Endothelial cell of umbilical vein (primary cell): ENCODE data around the gene FOXRED2. TPM values are rescaled to one million over a fixed set of nuclear protein-coding genes. Genes with fewer than 3 reads are reported as not detected.
"Not testable (repeated sequence)": the region's sequence is repeated elsewhere in the genome, so short reads cannot be mapped to it uniquely, and the experiment has no call there.

Experiments used
- BruUV-seq: library from RNA; stranded (reverse); fragments of 400-500 nt; replicated peaks from 2 replicates; lab custom pipeline; 2021; lab: Mats Ljungman, UMichigan
- CTCF ChIA-PET: fragments of 300-600, 350-600 bp; sonication (Branson Sonifier 250); formaldehyde crosslinking; loops from one replicate; lab custom pipeline; 2021; ENCODE audit warnings: antibody characterized with exemption, inconsistent platforms; lab: Charles Lee
- POLR2A ChIA-PET: fragments of 300-600, 350-600 bp; sonication (Branson Sonifier 250); formaldehyde crosslinking; loops from one replicate; lab custom pipeline; 2021; ENCODE audit warnings: antibody characterized with exemption, inconsistent platforms; lab: Charles Lee
- DNase-seq: peaks from one replicate; pipeline ENCODE4 v3.0.0-alpha.2; 2011; ENCODE audit warnings: low read depth, low spot score
- FAIRE-seq: peaks from 2 replicates; lab custom pipeline; 2011; peaks lifted over from hg19 to GRCh38; lab: Jason Lieb, UNC
- H2AFZ ChIP-seq: 2 replicates; pipeline ENCODE4 v1.6.0; 2012; ENCODE audit warnings: low read depth, low read length, control low read depth, inconsistent platforms
- H3K27ac ChIP-seq: 2 replicates; pipeline ENCODE4 v1.5.1; 2011; ENCODE audit warnings: low read depth, mild to moderate bottlenecking, control low read depth, low read length, moderate library complexity; ENCODE audit not compliant: insufficient read depth
- H3K27me3 ChIP-seq, 2 experiments: 2 replicates each; pipeline versions ENCODE4 v1.6.0 to v1.6.1; 2011; ENCODE audit warnings: low read length in 2 of 2, mixed read lengths in 1 of 2; ENCODE audit not compliant: control insufficient read depth in 2 of 2, insufficient read depth in 2 of 2
- H3K36me3 ChIP-seq, 2 experiments: 2 replicates in 1 of 2; 3 replicates in 1 of 2; pipeline ENCODE4 v1.5.1; 2011; ENCODE audit warnings: low read length in 2 of 2, mild to moderate bottlenecking in 1 of 2, moderate library complexity in 1 of 2; ENCODE audit not compliant: control insufficient read depth in 2 of 2, insufficient read depth in 2 of 2; ENCODE audit errors: extremely low read depth in 1 of 2
- H3K4me1 ChIP-seq: 3 replicates; pipeline ENCODE4 v1.5.1; 2011; ENCODE audit warnings: mild to moderate bottlenecking, low read length; ENCODE audit not compliant: control insufficient read depth, insufficient read depth; ENCODE audit errors: extremely low read depth
- H3K4me2 ChIP-seq: 2 replicates; pipeline ENCODE4 v1.6.1; 2011; ENCODE audit warnings: low read length, control low read depth, mixed read lengths; ENCODE audit not compliant: insufficient read depth
- H3K4me3 ChIP-seq, 3 experiments: fragments of 200-600 bp in 1 of 3; sonication (generic), shearing (Covaris generic) in 1 of 3; replicated peaks in 1 of 3; 2 replicates each; pipeline ENCODE4 v1.5.1; 2011 to 2016; ENCODE audit warnings: control low read depth in 3 of 3, low read length in 3 of 3, mild to moderate bottlenecking in 2 of 3, inconsistent platforms in 1 of 3, low read depth in 1 of 3, moderate library complexity in 1 of 3; ENCODE audit not compliant: insufficient read depth in 1 of 3
- H3K79me2 ChIP-seq: 2 replicates; pipeline ENCODE4 v1.6.0; 2012; ENCODE audit warnings: low read length, inconsistent platforms; ENCODE audit not compliant: control insufficient read depth, insufficient read depth
- H3K9ac ChIP-seq: replicated peaks from 2 replicates; pipeline ENCODE3; 2011; ENCODE audit warnings: low read length, control low read depth; ENCODE audit not compliant: insufficient read depth; ENCODE audit errors: extremely low read depth
- H3K9me1 ChIP-seq: replicated peaks from 3 replicates; pipeline ENCODE4 v1.6.0; 2011; ENCODE audit warnings: mild to moderate bottlenecking, low read length; ENCODE audit not compliant: control insufficient read depth, insufficient read depth; ENCODE audit errors: extremely low read depth
- H3K9me3 ChIP-seq: replicated peaks from 2 replicates; pipeline ENCODE4 v1.5.1; 2012; ENCODE audit warnings: low read length, inconsistent platforms; ENCODE audit not compliant: control insufficient read depth, insufficient read depth
- H4K20me1 ChIP-seq: replicated peaks from 2 replicates; pipeline ENCODE3; 2011; ENCODE audit warnings: mild to moderate bottlenecking, low read length; ENCODE audit not compliant: control insufficient read depth, insufficient read depth; ENCODE audit errors: extremely low read depth
- EZH2 ChIP-seq: IDR thresholded peaks from 2 replicates; pipeline ENCODE4 v1.6.1; 2012; ENCODE audit warnings: borderline replicate concordance, low read depth, mild to moderate bottlenecking, moderate library complexity, low read length, inconsistent platforms; ENCODE audit not compliant: severe bottlenecking
- FOS ChIP-seq: IDR thresholded peaks from 2 replicates; pipeline ENCODE4 v1.6.1; 2011; ENCODE audit warnings: mild to moderate bottlenecking, low read length, moderate library complexity, borderline replicate concordance; ENCODE audit not compliant: insufficient read depth
- GATA2 ChIP-seq: IDR thresholded peaks from 2 replicates; pipeline ENCODE4 v1.7.0; 2011; ENCODE audit warnings: low read depth, mild to moderate bottlenecking, moderate library complexity, mixed read lengths, low read length; ENCODE audit not compliant: insufficient read length, insufficient read depth
- JUN ChIP-seq: IDR thresholded peaks from 2 replicates; pipeline ENCODE4 v1.6.1; 2011; ENCODE audit warnings: borderline replicate concordance, low read depth; ENCODE audit not compliant: insufficient read length, insufficient read depth
- MYC ChIP-seq: IDR thresholded peaks from one replicate; pipeline ENCODE4 v1.6.1; 2011; ENCODE audit warnings: mild to moderate bottlenecking, low read depth, low read length
- POLR2A ChIP-seq: IDR thresholded peaks from 2 replicates; pipeline ENCODE4 v1.6.1; 2012; ENCODE audit warnings: low read depth, mild to moderate bottlenecking, control low read depth, low read length
- POLR2AphosphoS5 ChIP-seq: IDR thresholded peaks from 2 replicates; pipeline ENCODE4 v1.6.1; 2012; ENCODE audit warnings: low read depth, mild to moderate bottlenecking, control low read depth, low read length, moderate library complexity; ENCODE audit not compliant: insufficient read depth
- dilution Hi-C: fragments of 300-500 bp; cut with MboI; formaldehyde crosslinking; loops from one replicate; pipeline ENCODE4 v1.15.0; 2019; ENCODE audit warnings: low sequenced_read_pairs; ENCODE audit not compliant: extremely low pct_ligation_motif_present
- intact Hi-C: fragments of 100-400 bp; cut with micrococcal nuclease; formaldehyde crosslinking; loops from one replicate; pipeline ENCODE4 v1.10.0; 2022
- polyA plus RNA-seq, 4 experiments: library from polyadenylated mRNA; depleted of rRNA in 3 of 4; stranded (reverse) in 3 of 4; unstranded in 1 of 4; fragments of >200 nt; gene quantifications; 2 replicates each; pipeline versions ENCODE4 v1.2.1 to v1.2.3, GENCODE V29; 2011 to 2012; ENCODE audit warnings: missing spikeins in 1 of 4
- total RNA-seq: library from RNA; stranded (reverse); gene quantifications from 2 replicates; pipeline ENCODE4 v1.2.3, GENCODE V29; 2021
- TF ChIP-seq, protein P1 (sequence below), 2 donors: IDR thresholded peaks; 1 replicate in 1 of 2; 2 replicates in 1 of 2; pipeline ENCODE4 v1.5.1; 2011; ENCODE audit warnings: low read length in 2 of 2, mild to moderate bottlenecking in 2 of 2, moderate library complexity in 2 of 2, control low read depth in 1 of 2, inconsistent platforms in 1 of 2, low read depth in 1 of 2; ENCODE audit not compliant: insufficient read depth in 1 of 2; ENCODE audit errors: extremely low read depth in 1 of 2
- TF ChIP-seq, protein P2 (sequence below): IDR thresholded peaks from 2 replicates; pipeline ENCODE4 v1.6.1; 2011; ENCODE audit not compliant: insufficient read depth, insufficient read length

Gene FOXRED2
- total and polyA plus RNA-seq, 2 donors (not counting 3 experiments of a cell fraction or from before 2014, with no cell fraction given) = 8.4 to 20.4 TPM

GRCh38 chr22:36520423-36520822, 13.6 kb upstream of the FOXRED2 start:
- H3K9me1 ChIP-seq = no peaks in the 10 kb centered on the region
- peaks cover 3% of the 10 kb centered on the region for H3K79me2 ChIP-seq
- H2AFZ ChIP-seq = no peak overlapping the region
- no peak overlapping the region for H3K4me3 ChIP-seq
- POLR2A ChIA-PET = no interaction called here
- CTCF ChIA-PET = interaction anchor here (1.2 to 2.1 kb wide), 2 partner anchors 9 kb away, joined by 6 to 13 read pairs; no protein-coding TSS in a partner anchor
- no peaks in the 10 kb centered on the region for H3K4me1 ChIP-seq
- dilution Hi-C loops = no loop called here
- no peak for DNase-seq
- H3K27ac ChIP-seq = no peak overlapping the region
- no peaks in the 10 kb centered on the region for H4K20me1 ChIP-seq
- TF ChIP-seq GATA2 = no peak
- no peak for TF ChIP-seq MYC
- TF ChIP-seq EZH2 = no peak
- no peak for TF ChIP-seq JUN
- TF ChIP-seq POLR2AphosphoS5 = no peak
- TF ChIP-seq, protein P1, sequence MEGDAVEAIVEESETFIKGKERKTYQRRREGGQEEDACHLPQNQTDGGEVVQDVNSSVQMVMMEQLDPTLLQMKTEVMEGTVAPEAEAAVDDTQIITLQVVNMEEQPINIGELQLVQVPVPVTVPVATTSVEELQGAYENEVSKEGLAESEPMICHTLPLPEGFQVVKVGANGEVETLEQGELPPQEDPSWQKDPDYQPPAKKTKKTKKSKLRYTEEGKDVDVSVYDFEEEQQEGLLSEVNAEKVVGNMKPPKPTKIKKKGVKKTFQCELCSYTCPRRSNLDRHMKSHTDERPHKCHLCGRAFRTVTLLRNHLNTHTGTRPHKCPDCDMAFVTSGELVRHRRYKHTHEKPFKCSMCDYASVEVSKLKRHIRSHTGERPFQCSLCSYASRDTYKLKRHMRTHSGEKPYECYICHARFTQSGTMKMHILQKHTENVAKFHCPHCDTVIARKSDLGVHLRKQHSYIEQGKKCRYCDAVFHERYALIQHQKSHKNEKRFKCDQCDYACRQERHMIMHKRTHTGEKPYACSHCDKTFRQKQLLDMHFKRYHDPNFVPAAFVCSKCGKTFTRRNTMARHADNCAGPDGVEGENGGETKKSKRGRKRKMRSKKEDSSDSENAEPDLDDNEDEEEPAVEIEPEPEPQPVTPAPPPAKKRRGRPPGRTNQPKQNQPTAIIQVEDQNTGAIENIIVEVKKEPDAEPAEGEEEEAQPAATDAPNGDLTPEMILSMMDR (IDR thresholded peaks at IDR 0.05; ENCODE audit: extremely low read depth in 1 of 2, insufficient read depth in 1 of 2, low read depth in 1 of 2, low read length in 2 of 2) = no peak
- TF ChIP-seq, protein P2, sequence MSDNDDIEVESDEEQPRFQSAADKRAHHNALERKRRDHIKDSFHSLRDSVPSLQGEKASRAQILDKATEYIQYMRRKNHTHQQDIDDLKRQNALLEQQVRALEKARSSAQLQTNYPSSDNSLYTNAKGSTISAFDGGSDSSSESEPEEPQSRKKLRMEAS = no peak
- TF ChIP-seq FOS = no peak
- no peak for TF ChIP-seq POLR2A
- H3K27me3 ChIP-seq = no peaks in the 10 kb centered on the region
- no peak overlapping the region for H3K4me2 ChIP-seq
- no peak for FAIRE-seq
- BruUV-seq = no TSS peak
- intact Hi-C loops = no loop called here
- H3K9ac ChIP-seq = no peak overlapping the region
- no peaks in the 10 kb centered on the region for H3K9me3 ChIP-seq
- peaks cover 53 to 85% of the 10 kb centered on the region in 2 experiments for H3K36me3 ChIP-seq

GRCh38 chr22:36519906-36520305, 13.1 kb upstream of the FOXRED2 start:
- H3K4me3 ChIP-seq, H3K79me2 ChIP-seq, H3K4me2 ChIP-seq, POLR2A ChIA-PET, FAIRE-seq, DNase-seq, intact Hi-C loops, dilution Hi-C loops, H3K9me3 ChIP-seq, H4K20me1 ChIP-seq, BruUV-seq, H2AFZ ChIP-seq, H3K27me3 ChIP-seq, H3K9ac ChIP-seq, H3K27ac ChIP-seq, H3K4me1 ChIP-seq, H3K9me1 ChIP-seq: not testable (repeated sequence)
- CTCF ChIA-PET = interaction anchor here (1.2 kb wide), 1 partner anchor 9 kb away, joined by 6 read pairs; no protein-coding TSS in a partner anchor
- H3K36me3 ChIP-seq = peaks cover 49 to 85% of the 10 kb centered on the region in 2 experiments
